Activated T-helper 17 cell treated with anti-CD3 and anti-CD28 coated beads, Interleukin-2, amount 50 U/mL, for 72 hours (primary cell): Measurements from ENCODE around the gene ZNF248. TPM values are rescaled to one million over a fixed set of nuclear protein-coding genes. Genes with fewer than 3 reads are reported as not detected.

Source experiments
- ATAC-seq: fragments of 150-1000 bp; cut with Tn5 transposase; replicated peaks from 2 replicates; pipeline ENCODE4 v1.10.0; 2021; ENCODE audit warnings: mild to moderate bottlenecking, moderate library complexity
- H3K27ac Mint-ChIP-seq: one replicate; pipeline ENCODE4 v1.8.0; 2022; ENCODE audit warnings: mixed read lengths
- H3K27me3 Mint-ChIP-seq: one replicate; pipeline ENCODE4 v1.8.0; 2022; ENCODE audit warnings: mixed read lengths
- H3K36me3 Mint-ChIP-seq: one replicate; pipeline ENCODE4 v1.8.0; 2022; ENCODE audit warnings: low read depth, mild to moderate bottlenecking, mixed read lengths
- H3K4me1 Mint-ChIP-seq: one replicate; pipeline ENCODE4 v1.8.0; 2022; ENCODE audit warnings: mixed read lengths
- H3K4me3 Mint-ChIP-seq: one replicate; pipeline ENCODE4 v1.8.0; 2022; ENCODE audit warnings: mild to moderate bottlenecking, mixed read lengths
- H3K9me3 Mint-ChIP-seq: one replicate; pipeline ENCODE4 v1.8.0; 2022; ENCODE audit warnings: mixed read lengths
- total RNA-seq, 2 donors: library from RNA; stranded (reverse); gene quantifications; one replicate each; pipeline ENCODE4 v1.2.3, GENCODE V29; 2022

Gene ZNF248
- total RNA-seq, 2 donors from 2014 or later: 8.4 to 18.0 TPM

DNA sequence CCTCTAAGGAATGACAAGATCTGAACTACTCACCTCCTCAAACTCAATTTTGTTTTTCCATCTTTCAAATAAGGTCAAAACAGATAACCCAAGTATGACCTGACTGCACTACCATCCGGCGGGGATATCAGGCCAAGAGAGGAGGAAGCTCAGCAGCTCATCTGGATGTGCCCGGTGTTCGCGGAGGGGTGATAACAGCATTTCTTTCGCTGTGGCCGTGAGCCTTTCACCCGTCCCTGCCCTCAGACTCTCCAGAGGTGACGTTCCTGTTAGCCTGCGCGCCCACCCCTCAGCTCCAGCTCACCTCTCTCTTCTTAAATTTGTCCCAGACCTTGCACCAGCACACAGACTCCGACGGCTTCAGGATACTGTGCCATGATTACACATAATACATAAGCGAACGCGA lies 526 bp downstream of the ZNF248 start:
- H3K27me3 Mint-ChIP-seq: no peaks in the 10 kb centered on the region
- peak overlapping the region; percentile 97 for H3K4me3 Mint-ChIP-seq
- peak; percentile 6 for ATAC-seq
- peak overlapping the region; percentile 92 for H3K27ac Mint-ChIP-seq
- H3K36me3 Mint-ChIP-seq: peaks cover 48% of the 10 kb centered on the region
- H3K4me1 Mint-ChIP-seq: peaks cover 20% of the 10 kb centered on the region
- H3K9me3 Mint-ChIP-seq: no peaks in the 10 kb centered on the region

DNA sequence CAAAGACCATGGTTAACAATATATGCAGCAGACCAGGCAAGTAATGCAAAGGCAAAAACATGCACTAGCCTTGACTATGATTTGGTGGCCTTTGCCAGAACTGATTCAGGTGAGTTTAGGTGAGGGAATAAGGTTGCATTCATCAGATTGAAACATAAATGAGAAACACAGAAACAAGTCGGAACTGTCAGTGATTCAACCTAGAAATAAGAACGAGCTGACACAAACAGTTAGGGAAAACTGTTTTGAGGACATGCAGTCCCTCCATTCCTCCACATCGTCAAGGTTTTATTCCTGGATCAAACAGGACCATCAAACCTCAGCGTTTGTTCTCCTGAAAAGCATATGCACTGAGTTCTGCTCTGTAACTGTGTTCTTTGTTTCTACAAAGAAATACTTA lies 1.8 kb downstream of the ZNF248 start:
- Mint-ChIP-seq H3K4me1 (peaks cover 20% of the 10 kb centered on the region), H3K27ac (peak overlapping the region; percentile 20), H3K36me3 (peaks cover 52% of the 10 kb centered on the region), H3K4me3 (peak overlapping the region; percentile 97), H3K9me3 (no peaks in the 10 kb centered on the region), H3K27me3 (no peaks in the 10 kb centered on the region)
- no peak for ATAC-seq

DNA sequence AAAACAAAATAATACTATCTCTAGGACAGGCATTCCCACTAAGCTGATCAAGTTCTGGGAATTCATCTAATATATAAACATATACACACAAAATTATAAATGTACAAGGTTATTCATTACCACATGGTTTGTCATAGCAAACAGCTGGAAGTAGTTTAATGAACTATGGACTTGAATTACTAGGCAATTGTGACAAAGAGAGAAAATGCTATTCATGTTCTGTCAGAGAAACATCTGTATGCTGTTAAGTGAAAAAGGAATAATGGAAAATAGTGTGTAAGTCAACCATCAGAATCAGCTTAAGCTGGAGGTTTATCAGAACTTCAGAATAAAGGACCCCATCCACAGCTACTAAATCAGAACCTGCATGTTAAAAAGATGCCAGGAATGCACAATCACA lies 2.8 kb downstream of the ZNF248 start:
- H3K4me1 Mint-ChIP-seq: peaks cover 20% of the 10 kb centered on the region
- H3K4me3 Mint-ChIP-seq: peak overlapping the region; percentile 97
- H3K36me3 Mint-ChIP-seq: peaks cover 52% of the 10 kb centered on the region
- no peak for ATAC-seq
- H3K27me3 Mint-ChIP-seq: no peaks in the 10 kb centered on the region
- no peaks in the 10 kb centered on the region for H3K9me3 Mint-ChIP-seq
- no peak overlapping the region for H3K27ac Mint-ChIP-seq

DNA sequence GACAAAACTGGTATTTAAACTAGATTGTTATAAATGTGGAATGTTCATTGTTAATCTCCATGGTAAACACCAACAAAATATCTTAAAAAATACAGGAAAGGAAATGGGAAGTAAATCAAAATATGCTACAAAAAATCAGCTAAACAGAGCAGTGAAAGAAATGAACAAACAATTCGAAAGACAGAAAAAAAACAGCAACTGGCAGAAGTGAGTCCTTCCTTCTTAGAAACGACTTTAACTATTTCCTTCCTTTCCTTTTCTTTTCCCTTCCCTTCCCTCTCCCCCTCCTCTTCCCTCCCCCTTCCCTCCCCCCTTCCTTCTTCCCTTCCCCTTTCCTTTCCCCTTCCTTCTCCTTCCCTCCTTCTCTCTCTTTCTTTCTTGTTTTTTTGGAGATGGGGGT lies 12.8 kb downstream of the ZNF248 start:
- ATAC-seq: no peak
- H3K4me3 Mint-ChIP-seq: no peak overlapping the region
- peaks cover 6% of the 10 kb centered on the region for H3K4me1 Mint-ChIP-seq
- H3K27ac Mint-ChIP-seq: no peak overlapping the region
- H3K36me3 Mint-ChIP-seq: peaks cover 92% of the 10 kb centered on the region
- H3K9me3 Mint-ChIP-seq: peaks cover 3% of the 10 kb centered on the region
- H3K27me3 Mint-ChIP-seq: no peaks in the 10 kb centered on the region

- ATAC-seq: no peak
- H3K27ac Mint-ChIP-seq: no peak overlapping the region
- peaks cover 25% of the 10 kb centered on the region for H3K9me3 Mint-ChIP-seq
- no peaks in the 10 kb centered on the region for H3K27me3 Mint-ChIP-seq
- peaks cover 10% of the 10 kb centered on the region for H3K4me1 Mint-ChIP-seq
- H3K36me3 Mint-ChIP-seq: peaks cover 100% of the 10 kb centered on the region
- no peak overlapping the region for H3K4me3 Mint-ChIP-seq
These were observed 18.2 kb downstream of the ZNF248 start for GRCh38 chr10:37839243-37839642.

DNA sequence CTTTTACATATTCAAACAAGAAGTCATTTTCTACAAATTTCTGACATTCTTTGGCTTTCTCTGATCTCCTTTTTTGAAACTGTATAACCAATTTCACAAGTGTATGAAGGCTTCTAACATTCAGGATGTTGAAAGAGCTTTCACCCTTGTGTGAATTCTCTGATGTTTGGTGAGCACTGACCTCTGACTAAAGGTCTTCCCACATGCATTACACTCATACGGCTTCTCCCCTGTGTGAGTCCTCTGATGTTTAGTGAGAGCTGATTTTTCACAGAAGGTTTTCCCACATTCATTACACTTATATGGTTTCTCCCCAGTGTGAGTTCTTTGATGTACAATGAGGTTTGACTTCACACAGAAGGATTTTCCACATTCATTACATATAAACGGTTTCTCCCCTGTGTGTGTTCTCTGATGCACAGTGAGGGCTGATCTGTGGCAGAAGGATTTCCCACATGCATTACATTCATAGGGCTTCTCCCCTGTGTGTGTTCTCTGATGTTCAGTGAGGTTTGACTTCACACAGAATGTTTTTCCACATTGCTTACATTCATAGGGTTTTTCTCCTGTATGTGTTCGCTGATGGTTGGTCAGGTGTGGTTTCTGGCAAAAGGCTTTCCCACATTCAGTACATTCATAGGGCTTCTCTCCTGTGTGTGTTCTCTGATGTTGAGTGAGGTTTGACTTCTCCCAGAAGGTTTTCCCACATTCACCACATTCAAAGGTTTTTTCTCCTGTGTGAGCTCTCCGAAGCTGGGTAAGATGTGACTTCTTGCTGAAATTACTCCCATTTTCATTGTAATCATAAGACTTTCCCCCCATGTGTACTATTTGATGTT lies 25.7 kb downstream of the ZNF248 start:
- Mint-ChIP-seq H3K27ac (no peak overlapping the region), H3K27me3 (no peaks in the 10 kb centered on the region), H3K9me3 (peaks cover 66% of the 10 kb centered on the region), H3K4me3 (no peak overlapping the region), H3K36me3 (peaks cover 98% of the 10 kb centered on the region), H3K4me1 (peaks cover 3% of the 10 kb centered on the region)
- no peak for ATAC-seq

- Mint-ChIP-seq H3K36me3 (peaks cover 49% of the 10 kb centered on the region), H3K4me3 (no peak overlapping the region), H3K9me3 (peaks cover 35% of the 10 kb centered on the region), H3K4me1 (no peaks in the 10 kb centered on the region), H3K27ac (no peak overlapping the region), H3K27me3 (no peaks in the 10 kb centered on the region)
- no peak for ATAC-seq
These were observed 30.6 kb downstream of the ZNF248 start for GRCh38 chr10:37826806-37827205.

GRCh38 chr10:37821237-37821636 lies 36.2 kb downstream of the ZNF248 start:
- peaks cover 26% of the 10 kb centered on the region for H3K9me3 Mint-ChIP-seq

DNA sequence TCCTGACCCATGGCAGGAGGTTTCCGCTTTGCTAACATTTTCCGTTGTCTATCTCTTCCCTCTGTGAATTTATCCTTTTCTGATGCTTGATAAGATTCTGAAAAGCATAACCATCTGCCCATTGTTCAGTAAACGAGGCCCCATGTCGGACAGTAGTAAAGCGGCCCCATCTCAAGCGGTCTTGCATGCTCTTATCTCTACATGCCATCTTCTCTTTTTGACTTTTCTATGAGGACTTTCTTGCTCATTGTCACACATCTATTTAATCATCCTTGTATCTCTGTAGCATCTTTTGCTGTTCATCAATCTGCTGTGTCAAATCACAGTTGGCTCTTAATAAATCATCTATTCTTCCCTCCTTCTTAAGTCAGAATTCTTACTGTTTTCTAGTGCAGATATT lies 37.6 kb downstream of the ZNF248 start:
- Mint-ChIP-seq H3K4me1 (no peaks in the 10 kb centered on the region), H3K27me3 (no peaks in the 10 kb centered on the region), H3K36me3 (no peaks in the 10 kb centered on the region), H3K9me3 (peaks cover 38% of the 10 kb centered on the region), H3K4me3 (no peak overlapping the region), H3K27ac (no peak overlapping the region)
- ATAC-seq: no peak

More at GRCh38 chr10:37821237-37821636, 36.2 kb downstream of the ZNF248 start:
- no peak overlapping the region for H3K4me3 Mint-ChIP-seq
- ATAC-seq: no peak
- H3K36me3 Mint-ChIP-seq: no peaks in the 10 kb centered on the region
- H3K27me3 Mint-ChIP-seq: no peaks in the 10 kb centered on the region
- no peaks in the 10 kb centered on the region for H3K4me1 Mint-ChIP-seq
- H3K27ac Mint-ChIP-seq: no peak overlapping the region

DNA sequence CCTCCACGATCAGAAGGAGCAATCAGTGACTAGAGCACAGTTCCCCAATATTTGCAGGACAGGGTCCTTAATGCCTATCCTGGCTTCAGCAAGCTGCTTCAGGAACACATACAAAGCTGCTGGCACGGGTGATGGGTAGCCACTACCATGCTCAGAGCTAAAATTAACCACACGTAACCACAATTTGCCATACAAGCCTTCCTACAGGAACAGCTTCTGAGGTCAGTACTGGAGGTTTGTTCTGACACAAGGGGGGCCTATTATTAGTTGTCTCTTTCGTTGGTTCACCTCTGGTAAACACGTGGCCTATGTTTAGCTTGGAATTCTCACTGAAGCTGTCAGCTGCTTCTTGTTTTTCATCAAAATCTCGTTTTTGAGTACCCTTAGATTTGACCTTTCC lies 41.1 kb downstream of the ZNF248 start:
- Mint-ChIP-seq H3K4me3 (no peak overlapping the region), H3K4me1 (no peaks in the 10 kb centered on the region), H3K9me3 (peaks cover 51% of the 10 kb centered on the region), H3K27me3 (no peaks in the 10 kb centered on the region), H3K27ac (no peak overlapping the region), H3K36me3 (no peaks in the 10 kb centered on the region)
- no peak for ATAC-seq

GRCh38 chr10:37813763-37814162 lies 43.6 kb downstream of the ZNF248 start:
- Mint-ChIP-seq H3K4me3 (no peak overlapping the region), H3K9me3 (peaks cover 35% of the 10 kb centered on the region), H3K4me1 (no peaks in the 10 kb centered on the region), H3K36me3 (no peaks in the 10 kb centered on the region), H3K27ac (no peak overlapping the region), H3K27me3 (no peaks in the 10 kb centered on the region)
- ATAC-seq: no peak

DNA sequence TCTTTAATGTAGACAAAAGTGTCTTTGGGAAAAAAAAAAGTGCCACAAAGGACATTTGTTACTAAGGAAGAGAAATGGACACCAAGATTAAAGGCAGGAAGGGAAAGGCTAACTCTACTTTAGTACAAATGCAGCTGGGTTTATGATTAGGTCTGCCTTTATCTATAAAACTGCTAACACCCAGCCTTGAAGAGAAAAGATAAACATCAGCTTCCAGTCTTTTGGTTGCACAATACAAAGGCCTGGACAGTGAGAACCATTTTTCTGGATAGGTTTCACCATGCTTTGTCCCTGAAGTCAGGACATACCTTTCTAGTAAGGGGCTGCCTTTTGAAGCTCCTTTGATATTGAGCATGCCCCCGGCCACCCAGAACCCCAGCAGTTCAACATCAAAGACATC lies 45.1 kb downstream of the ZNF248 start:
- Mint-ChIP-seq H3K4me1 (no peaks in the 10 kb centered on the region), H3K9me3 (peaks cover 35% of the 10 kb centered on the region), H3K27ac (no peak overlapping the region), H3K27me3 (no peaks in the 10 kb centered on the region), H3K36me3 (no peaks in the 10 kb centered on the region), H3K4me3 (no peak overlapping the region)
- no peak for ATAC-seq

DNA sequence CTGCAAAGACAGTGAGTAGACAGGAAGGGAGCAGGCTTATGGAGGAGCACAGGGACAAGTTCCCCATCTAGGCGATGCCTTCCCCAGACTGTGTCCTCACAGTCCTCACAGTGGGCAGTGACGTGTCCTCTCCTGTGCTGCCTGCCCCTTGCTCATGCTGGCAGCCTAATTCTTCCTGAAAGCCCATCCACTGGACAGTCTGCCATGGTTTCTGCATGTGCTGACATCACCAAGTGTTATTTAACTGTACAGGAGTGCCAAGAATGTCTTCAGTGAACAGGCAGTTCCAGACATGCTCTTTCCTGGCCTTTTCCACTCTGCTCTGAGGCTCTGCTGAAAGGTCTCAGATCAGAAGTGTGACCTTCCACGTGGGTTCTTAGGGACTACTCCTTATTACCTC lies 54.1 kb downstream of the ZNF248 start:
- Mint-ChIP-seq H3K4me1 (no peaks in the 10 kb centered on the region), H3K4me3 (no peak overlapping the region), H3K27me3 (no peaks in the 10 kb centered on the region), H3K36me3 (no peaks in the 10 kb centered on the region), H3K9me3 (no peaks in the 10 kb centered on the region), H3K27ac (no peak overlapping the region)
- ATAC-seq: no peak

DNA sequence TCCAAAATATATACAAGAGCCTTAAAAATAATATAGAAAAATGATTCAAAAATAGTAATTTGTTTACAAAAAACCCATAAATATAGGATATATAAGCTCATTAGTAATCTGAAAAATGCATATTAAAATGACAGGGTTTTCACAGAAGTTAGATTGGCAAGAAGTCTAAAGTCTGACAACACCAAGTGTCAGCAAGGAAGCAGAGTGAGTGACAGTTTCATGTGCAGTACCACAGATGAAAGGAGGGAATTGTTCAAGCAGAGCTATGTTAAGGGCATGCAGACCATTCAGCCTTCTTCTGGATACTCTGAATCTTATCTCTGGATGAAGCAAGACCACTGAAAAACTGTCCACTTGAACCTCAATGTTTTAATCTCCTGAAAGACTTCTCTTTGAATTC lies 55.9 kb downstream of the ZNF248 start:
- Mint-ChIP-seq H3K27me3 (no peaks in the 10 kb centered on the region), H3K27ac (no peak overlapping the region), H3K4me1 (no peaks in the 10 kb centered on the region), H3K4me3 (no peak overlapping the region), H3K36me3 (no peaks in the 10 kb centered on the region), H3K9me3 (peaks cover 3% of the 10 kb centered on the region)
- no peak for ATAC-seq

DNA sequence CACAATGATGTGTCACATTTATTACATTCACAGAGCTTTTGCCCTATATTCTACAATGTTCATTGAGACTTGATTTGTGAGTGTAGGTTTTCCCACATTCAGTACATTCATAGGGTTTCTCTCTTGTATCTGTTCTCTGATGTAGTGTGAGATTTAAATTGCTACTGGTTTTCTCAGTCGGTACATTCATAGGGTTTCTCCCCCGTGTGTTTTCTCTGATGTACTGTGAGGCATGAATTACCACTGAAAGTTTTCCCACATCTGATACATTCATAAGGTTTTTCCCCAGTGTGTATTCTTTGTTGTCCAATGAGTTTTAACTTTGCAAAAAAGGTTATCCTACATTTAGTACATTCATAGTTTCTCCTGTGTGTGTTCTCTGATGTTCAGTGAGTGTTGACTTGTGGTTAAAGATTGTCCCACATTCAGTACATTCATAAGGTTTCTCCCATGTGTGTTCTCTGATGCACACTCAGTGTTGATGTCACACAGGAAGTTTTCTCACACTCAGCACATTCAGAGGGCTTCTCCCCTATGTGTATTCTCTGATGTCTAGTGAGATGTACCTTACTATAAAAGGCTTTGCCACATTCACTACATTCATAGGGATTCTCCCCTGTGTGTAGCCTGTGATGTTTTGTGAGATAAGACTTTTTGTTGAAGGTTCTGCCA lies 63.0 kb downstream of the ZNF248 start:
- Mint-ChIP-seq H3K27ac (no peak overlapping the region), H3K27me3 (no peaks in the 10 kb centered on the region), H3K36me3 (no peaks in the 10 kb centered on the region), H3K9me3 (peaks cover 27% of the 10 kb centered on the region), H3K4me1 (no peaks in the 10 kb centered on the region), H3K4me3 (no peak overlapping the region)
- ATAC-seq: peak; percentile 85
